ENCODE data around the gene PPARD.
"Not testable (repeated sequence)": the region's sequence is repeated elsewhere in the genome, so short reads cannot be mapped to it uniquely, and the experiment has no call there.

The PPARD gene

DNA sequence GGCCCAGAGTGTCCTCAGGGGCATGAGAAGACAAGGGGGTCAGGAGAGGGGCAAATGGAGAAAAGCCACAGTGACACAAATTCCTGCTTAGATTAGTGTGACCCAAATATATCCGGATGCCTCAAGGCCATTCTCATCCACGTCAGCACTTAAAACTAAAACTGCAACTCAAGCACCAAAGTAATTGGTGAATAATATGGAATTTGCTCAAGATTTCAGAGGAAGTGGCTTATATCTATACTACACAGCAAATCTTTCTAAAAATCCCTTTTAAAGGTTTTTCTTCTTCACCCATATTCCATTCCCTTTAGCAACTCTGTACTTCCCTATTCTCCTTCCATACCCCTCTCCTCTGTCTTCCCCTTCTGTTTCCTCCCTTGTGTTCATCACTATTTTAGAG, 29.6 kb upstream of the PPARD start:
- DNase-seq, result no peak

DNA sequence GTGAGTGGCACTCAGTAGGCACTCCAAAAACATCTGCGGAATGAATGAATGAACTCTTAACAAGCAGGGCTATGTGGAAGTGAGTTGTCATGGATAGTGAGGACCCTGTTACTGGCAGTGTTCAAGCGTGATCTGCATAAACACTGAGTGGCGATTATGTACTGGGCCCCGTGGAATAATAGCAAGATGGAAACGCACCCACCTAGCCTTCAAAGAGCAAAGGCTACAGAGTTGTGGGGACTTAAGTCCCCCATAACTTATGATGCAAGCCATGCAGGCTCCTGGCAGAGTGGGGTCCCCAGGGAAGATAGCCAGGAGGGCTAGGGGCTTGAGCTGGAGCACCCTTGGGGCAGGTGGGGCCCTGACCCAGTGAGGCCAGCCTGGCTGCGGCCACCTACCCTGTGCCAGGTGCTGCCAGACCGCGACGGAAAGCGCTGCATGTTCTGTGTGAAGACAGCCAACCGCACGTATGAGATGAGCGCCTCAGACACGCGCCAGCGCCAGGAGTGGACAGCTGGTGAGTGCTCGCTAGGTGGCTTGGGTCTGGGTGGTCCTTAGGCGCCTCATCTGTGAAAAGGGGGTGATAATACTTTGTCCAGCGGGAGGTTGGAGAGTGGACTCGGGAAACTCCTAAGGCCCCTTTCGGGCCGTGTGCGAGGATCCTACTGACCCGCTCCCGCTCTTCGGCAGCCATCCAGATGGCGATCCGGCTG, 24.7 kb upstream of the PPARD start:
- DNase-seq, result peak; percentile 74

DNA sequence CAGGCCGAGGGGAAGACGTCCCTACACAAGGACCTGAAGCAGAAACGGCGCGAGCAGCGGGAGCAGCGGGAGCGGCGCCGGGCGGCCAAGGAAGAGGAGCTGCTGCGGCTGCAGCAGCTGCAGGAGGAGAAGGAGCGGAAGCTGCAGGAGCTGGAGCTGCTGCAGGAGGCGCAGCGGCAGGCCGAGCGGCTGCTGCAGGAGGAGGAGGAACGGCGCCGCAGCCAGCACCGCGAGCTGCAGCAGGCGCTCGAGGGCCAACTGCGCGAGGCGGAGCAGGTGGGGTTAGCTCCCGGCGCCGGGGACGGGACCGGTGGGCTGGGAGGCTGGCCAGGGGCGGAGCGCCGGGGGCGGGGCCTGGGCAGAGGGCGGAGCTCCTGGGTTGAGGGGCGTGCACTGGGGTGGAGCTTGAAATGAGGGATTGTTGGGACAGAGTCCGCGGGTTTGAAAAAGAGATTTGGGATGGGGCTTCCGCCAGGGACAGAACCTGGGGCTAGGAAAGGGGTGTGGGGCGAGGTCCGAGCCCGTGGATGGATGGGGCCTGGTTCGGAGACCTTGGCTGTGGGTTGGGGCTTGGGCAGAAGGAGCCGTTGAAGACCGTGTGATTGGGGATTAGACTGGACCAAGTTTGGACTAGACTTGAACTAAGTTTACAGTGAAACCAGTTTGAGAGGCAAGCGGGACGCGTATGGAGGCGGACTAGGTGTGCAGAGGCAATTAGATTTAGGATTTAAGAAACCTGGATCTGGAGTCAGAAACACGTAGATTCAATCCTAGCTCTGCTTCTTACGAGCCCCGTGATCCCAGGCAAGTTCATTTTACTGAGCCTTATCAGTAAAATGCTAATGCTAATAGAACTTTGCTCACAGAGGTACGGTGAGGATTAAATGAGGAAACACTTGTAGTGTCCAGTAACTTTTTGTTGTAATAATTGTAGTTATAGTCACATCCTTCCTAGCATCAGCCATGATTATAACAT, 23.9 kb upstream of the PPARD start:
- DNase-seq, result peak; percentile 95

DNA sequence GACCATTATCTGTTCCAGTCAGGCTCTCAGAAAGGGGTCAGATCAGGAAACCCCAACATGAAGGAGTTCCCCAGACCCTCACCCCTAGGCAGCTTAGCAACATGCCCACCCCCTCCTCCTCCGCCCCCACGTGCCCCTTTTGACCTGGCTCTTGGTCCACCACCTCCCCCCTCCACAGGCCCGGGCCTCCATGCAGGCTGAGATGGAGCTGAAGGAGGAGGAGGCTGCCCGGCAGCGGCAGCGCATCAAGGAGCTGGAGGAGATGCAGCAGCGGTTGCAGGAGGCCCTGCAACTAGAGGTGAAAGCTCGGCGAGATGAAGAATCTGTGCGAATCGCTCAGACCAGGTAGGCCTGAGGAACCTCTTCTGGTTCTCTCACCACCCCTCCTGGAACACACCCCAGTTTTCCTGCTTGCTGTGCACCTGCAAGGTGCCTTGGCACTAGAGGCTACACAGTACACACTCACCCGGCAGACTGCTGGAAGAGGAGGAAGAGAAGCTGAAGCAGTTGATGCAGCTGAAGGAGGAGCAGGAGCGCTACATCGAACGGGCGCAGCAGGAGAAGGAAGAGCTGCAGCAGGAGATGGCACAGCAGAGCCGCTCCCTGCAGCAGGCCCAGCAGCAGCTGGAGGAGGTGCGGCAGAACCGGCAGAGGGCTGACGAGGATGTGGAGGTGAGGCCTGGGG, 22.9 kb upstream of the PPARD start:
- no peak for DNase-seq

DNA sequence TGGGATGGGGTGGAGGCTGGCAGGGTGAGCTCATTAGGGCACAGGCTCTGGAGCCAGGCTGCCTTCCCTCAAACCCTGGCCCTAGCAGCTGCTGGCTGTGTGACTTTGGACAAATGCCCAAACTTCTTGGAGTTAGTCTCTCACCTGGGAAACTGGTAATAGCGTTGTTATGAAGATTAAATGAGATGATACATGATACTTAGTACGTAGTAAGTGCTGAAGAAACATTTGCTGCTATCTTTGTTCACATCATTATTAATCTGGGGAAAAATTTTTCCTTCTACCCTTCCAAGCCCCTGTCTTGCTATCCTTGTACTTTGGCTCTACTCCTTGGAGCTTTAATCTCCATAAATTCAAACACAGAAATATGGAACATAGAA, 22.3 kb upstream of the PPARD start:
- peak; percentile 39 for DNase-seq

DNA sequence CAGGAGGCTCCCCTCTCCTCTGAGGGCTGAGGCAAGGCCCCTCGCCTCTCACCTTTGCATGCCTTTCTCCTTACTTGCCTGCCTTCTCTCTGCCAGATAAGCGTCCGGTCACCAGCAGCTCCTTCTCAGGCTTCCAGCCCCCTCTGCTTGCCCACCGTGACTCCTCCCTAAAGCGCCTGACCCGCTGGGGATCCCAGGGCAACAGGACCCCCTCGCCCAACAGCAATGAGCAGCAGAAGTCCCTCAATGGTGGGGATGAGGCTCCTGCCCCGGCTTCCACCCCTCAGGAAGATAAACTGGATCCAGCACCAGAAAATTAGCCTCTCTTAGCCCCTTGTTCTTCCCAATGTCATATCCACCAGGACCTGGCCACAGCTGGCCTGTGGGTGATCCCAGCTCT, 21.3 kb upstream of the PPARD start:
- no peak for DNase-seq

DNA sequence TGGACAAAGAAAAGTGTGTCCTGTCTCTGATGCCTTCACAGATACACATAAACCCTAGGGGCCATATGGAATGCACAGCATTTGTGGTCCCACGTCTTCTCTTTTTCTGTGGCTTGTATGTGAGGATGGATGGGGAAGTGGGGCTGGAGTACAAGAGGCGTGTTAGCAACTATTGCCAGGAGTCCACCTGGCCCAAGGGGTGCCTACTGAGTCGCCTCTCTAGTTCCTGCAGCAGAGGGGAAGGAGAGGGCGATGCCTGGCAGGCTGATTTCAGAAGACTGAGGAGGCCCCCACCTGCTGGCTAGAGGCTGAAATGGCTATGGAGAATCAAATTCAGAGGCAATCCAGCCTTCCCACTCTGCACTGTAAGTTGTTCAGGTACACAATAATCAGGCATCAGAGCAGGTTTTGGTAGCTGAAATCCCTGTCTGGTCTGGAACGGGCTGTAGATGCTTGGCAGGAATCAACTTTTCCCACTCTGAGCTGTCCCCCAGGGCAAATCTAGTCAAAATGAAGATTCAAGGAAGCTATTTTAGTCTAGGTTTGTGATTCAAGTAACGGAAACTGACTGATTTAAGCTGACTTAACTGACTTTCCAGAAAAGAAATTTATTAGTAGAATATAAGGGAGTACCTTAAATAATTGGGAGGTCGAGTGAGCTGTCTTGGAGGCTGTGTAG, 14.9 kb upstream of the PPARD start:
- peak; percentile 76 for DNase-seq

DNA sequence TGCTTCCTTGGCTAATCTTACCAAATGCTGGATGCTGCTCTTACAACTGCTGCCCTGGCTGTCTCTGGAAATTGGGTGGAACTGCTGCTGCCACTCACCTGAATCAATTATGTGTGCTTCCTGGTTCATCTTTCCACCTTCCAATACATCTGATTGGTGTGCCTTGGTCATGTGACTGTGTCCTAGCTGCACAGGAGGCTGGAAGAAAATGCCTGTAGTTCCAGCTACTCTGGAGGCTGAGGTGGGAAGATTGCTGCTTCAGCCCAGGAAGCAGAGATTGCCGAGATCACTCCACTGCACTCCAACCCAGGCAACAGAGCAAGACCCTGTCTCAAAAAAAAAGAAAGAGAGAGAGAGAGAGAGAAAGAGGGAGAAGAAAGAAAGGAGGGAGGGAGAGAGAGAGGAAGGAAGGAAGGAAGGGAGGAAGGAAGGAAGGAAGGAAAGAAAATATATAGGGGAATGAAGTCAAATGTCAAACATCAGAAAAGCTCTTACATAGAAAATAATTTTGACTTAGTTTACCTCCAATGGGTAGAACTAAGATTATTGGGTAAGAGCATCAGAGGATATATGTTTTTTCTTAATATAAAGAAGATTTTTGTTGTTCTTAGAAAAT, 14.1 kb upstream of the PPARD start:
- no peak for DNase-seq

DNA sequence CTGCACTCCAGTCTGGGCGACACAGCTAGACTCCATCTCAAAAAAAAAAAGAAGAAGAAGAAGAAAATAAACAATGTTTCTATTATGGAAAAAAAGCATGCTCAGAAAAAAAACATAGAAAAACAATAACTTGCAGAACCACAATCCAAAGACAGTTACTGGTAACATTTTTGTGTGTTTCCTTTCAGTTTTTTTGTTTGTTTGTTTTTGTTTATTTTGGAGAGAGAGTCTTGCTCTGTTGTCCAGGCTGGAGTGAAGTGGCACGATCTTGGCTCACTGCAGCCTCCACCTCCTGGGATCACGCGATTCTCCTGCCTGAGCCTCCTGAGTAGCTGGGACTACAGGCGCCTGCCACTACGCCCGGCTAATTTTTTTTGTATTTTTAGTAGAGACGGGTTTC, 13.4 kb upstream of the PPARD start:
- DNase-seq, result not testable (repeated sequence)

DNA sequence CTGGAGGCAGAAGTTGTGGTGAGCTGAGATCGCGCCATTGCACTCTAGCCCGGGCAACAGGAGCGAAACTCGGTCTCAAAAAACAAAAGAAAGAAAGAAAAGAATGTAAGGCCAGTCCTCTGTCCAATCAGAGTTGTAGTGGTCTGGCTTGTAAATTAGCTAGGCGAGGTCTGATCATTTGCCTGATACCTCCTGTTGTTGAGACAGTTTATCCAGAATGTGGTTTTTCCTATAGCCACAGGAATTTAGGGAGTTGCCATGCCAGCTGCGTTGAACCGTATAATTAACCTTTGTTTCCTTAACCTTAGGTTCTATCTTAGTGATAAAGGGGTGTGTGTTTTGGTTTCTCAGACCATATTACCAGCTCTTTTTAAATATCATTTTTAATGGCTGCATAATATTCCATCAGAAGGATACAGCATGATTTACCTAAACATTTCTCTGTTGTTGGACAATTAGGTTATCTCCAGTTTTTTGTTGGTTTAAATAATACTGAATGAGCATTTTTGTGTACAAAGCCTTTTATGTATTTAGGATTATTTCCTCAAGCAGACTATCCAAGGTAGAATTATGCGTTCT, 11.7 kb upstream of the PPARD start:
- DNase-seq, result no peak

DNA sequence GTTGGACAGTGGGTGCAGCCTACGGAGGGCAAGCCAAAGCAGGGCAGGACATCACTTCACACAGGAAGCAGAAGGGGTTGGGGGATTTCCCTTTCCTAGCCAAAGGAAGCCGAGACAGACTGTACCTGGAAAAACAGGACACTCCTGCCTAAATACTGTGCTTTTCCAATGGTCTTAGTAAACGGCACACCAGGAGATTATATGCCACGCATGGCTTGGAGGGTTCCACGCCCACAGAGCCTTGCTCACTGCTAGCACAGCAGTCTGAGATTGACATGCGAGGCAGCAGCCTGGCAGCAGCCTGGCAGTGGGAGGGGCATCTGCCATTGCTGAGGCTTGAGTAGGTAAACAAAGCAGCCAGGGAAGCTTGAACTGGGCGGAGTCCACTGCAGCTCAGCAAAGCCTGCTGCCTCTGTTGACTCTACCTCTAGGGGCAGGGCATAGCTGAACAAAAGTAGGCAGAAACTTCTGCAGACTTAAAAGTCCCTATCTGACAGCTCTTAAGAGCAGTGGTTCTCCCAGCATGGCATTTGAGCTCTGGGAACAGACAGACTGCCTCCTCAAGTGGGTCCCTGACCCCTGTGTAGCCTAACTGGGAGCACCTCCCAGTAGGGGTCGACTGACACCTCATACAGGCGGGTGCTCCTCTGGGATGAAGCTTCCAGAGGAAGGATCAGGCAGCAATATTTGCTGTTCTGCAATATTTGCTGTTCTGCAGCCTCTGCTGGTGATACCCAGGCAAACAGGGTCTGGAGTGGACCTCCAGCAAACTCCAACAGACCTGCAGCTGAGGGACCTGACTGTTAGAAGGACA, 10.1 kb upstream of the PPARD start:
- DNase-seq, result peak; percentile 91

DNA sequence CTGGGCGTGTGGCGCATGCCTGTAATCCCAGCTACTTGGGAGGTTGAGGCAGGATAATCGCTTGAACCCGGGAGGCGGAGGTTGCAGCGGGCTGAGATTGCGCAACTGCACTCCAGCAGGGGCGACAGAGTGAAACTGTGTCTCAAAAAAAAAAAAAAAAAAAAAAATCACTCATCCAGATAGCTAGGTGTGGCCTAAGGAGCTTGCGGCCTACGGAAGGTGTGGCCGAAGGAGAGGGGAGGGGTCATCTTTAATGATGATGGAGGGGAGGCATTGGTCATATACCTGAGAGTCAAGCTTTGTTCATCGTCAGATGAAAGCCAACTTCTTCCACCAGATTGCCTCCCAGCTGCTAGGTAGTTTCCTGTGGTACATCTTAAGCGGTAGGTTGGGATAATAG, 801 bp upstream of the PPARD start:
- no peak for DNase-seq

DNA sequence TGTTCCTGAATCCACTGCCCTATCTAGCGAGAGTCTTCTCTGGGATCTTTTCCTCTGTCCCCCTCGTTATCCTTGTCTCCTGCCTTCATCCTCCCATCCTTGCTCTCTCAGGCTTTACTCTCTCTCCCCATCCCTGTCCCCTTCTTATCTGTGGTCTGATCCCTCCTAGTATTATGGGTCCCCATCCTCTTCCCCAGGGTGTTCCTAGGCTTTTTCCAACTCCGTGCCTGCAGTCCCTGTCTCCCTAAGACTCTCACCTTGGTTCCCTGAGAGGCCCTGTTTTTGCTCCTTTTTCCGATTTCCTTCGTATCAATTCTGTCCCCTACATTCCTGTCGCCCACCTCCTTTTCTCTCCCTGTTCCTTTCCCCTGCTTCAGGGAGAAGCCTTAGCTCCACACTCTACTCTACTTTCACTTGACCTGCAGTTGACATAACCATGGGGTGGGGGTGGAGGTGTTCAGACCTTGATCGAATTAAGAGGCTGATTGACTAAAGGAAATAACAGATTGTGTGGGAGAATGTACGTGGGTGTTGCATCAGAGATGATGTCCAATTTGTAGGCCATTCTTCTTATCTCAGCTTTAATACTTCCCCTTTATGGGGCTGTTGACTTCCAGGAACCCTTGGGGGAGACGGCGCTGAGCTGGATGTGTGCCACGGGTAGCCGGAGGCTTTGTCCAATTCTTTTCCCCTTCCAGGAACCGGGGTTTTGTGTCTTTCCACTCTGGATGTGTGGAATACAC, 905 bp downstream of the PPARD start:
- no peak for DNase-seq

DNA sequence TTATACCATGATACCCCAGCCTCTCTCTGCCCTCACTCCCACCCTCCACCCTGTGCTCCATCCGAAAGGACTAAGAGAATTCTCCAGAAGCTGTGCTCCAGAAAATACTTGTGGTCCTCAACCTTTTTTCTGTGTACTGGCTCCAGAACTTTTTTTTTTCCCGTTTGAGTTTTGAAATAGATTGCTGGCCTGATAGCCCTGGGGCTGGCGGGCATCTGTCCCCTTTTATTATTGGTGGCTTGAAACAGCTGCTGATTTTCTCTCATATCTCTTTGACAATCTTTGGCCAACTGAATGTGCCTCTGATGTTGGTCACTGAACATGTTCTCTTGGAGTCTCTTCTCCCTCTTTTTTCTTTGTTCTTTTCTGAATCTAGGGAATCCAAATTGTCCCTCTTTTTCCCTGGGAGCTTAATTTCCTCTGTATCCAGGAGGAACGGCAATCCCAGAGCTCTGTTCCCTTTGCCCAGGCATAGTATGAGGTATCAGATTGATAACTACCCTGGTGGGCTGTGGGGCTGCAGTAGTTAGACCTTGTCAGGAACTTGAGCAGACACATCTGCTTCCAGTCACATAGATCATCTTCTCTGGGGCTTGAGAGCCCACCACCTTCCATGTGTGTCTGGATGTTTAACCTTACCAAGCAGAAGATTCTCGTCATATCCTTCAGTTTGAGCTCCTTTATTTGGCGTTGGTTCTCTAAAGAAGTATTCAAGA, 1.6 kb downstream of the PPARD start:
- no peak for DNase-seq

DNA sequence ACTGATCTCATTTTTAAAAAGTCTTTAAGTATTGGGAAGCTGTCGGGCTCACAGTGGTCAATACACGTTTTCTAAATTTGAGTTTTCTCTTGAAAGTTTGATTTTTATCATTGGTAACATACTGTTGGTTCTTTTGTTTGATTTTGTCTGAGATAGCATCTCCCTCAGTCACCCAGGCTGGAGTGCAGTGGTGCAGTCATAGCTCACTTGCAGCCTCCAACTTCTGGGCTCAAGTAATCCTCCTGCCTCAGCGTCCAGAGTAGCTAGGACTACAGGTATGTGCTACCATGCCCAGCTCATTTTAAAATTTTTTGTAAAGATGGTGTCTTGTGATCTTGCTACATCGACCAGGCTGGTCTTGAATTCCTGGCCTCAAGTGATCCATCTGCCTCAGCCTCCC, 9.1 kb downstream of the PPARD start:
- DNase-seq, result no peak

DNA sequence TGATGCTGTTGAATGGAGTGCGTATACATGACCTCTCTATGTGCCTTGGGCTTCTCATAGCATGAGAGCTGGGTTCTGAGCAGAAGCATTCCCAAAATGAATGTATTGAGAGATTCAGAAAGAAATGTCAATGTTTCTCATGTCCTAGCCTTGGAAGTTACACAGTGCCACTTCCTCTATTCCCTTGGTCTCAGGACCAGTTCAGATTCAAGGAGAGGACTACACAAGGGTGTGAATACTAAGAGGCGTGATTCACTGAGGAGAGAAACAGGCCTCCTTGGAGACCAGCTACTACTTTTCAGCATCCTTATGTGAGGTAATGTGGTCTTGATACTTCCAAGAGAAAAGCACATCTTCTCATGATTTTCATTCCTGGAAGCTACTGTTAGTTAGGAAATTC, 10.4 kb downstream of the PPARD start:
- no peak for DNase-seq

DNA sequence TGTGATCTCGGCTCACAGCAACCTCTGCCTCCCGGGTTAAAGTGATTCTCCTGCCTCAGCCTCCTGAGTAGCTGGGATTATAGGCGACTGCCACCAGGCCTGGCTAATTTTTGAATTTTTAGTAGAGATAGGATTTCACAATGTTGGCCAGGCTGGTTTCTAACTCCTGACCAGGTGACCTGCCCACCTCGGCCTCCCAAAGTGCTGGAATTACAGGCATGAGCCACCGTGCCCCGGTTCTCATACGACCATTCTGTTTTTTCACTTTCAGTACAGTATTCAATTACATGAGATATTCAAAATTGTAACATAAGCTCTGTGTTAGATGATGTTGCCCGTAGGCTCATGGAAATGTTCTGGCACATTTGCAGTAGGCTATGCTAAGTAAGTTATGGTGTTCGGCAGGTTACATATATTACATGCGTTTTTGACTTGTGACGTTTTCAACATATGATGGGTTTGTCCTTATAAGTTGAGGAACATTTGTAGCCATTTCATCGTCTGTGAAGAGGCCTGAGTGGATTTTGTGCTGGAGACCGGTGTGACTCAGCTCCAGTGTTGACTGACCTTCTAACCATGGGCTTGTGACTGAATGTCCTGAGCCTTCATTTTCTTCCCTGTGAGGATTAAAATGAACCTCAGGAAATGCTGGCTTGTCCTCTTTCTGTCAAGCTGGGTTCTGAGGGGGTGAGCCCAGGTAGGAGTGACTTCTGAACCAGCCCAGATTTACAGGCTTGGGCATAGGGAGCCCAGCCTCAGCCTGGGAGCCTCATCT, 12.2 kb downstream of the PPARD start:
- DNase-seq, result no peak

DNA sequence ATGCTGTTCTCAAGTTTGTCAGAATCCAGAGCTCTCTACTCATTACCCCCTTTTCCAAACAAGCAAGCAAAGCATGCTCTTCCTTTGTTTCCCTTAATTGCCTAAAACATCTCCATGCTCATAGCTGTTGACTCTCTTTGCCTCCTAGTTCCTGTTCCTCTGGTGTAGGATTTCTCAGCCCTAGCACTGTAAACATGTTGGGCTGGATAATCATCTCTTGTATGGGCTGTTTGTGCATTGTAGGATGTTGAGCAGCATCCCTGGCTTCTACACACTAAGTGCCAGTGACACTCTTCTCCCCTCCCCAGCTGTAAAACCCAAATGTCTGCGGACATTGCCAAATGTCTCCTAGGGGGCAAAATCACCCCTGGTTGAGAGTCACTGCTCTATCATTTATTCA, 14.0 kb downstream of the PPARD start:
- no peak for DNase-seq

DNA sequence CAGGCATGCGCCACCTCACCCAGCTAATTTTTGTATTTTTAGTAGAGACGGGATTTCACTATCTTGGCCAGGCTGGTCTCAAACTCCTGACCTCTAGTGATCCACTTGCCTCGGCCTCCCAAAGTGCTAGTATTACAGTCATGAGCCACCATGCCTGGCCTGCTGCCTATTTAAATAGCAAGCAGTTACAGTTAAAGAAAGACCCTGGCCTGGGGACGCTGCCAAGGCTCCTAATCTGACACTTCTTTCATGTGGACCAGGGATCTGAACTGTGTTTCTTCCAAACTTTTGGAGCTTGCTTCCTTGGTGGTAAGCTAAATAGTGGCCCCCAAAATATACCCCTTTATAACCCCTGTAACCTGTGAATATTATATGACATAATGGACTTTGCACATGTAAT, 15.3 kb downstream of the PPARD start:
- no peak for DNase-seq

All from NCI-H69 (cell line).